GM23338 (cell line): Measurements from ENCODE around the gene PRDX4. TPM values are rescaled to one million over a fixed set of nuclear protein-coding genes. Genes with fewer than 3 reads are reported as not detected.

Experiments
- ATAC-seq: fragments of 200-7000 bp; cut with Tn5 transposase; 3 replicates; pipeline ENCODE4 v1.9.1; 2020
- DNase-seq: peaks from one replicate; pipeline ENCODE4 v3.0.0-alpha.2; 2015; ENCODE audit warnings: low spot score
- H2AFZ ChIP-seq: fragments of 200-600 bp; sonication (generic); 2 replicates; pipeline ENCODE4 v1.8.0; 2016; ENCODE audit warnings: antibody characterized with exemption, mild to moderate bottlenecking, moderate library complexity
- H3F3A ChIP-seq: fragments of 200-600 bp; sonication (generic); replicated peaks from 2 replicates; pipeline ENCODE4 v1.8.0; 2017; ENCODE audit warnings: antibody characterized with exemption, mixed run types, low read depth
- H3K27ac ChIP-seq: fragments of 200-600 bp; sonication (generic); 2 replicates; pipeline ENCODE4 v1.6.1; 2016; ENCODE audit warnings: low read depth
- H3K27me3 ChIP-seq: fragments of 200-600 bp; sonication (generic); 2 replicates; pipeline ENCODE4 v1.8.0; 2016; ENCODE audit warnings: mild to moderate bottlenecking, mixed run types, moderate library complexity; ENCODE audit not compliant: insufficient read depth
- H3K36me3 ChIP-seq: fragments of 200-600 bp; sonication (generic); 2 replicates; pipeline ENCODE4 v1.8.0; 2016; ENCODE audit warnings: mild to moderate bottlenecking; ENCODE audit not compliant: insufficient read depth
- H3K4me1 ChIP-seq: fragments of 200-600 bp; sonication (generic); 2 replicates; pipeline ENCODE4 v1.8.0; 2016; ENCODE audit warnings: mild to moderate bottlenecking, moderate library complexity; ENCODE audit not compliant: insufficient read depth
- H3K4me2 ChIP-seq: fragments of 200-600 bp; sonication (generic); 2 replicates; pipeline ENCODE4 v1.7.1; 2017; ENCODE audit warnings: mixed run types
- H3K4me3 ChIP-seq: fragments of 200-600 bp; sonication (generic); 2 replicates; pipeline ENCODE4 v1.6.1; 2016; ENCODE audit warnings: mixed run types
- H3K79me2 ChIP-seq: fragments of 200-600 bp; sonication (generic); replicated peaks from 2 replicates; pipeline ENCODE4 v1.8.0; 2017; ENCODE audit warnings: mild to moderate bottlenecking; ENCODE audit not compliant: insufficient read depth
- H3K9me2 ChIP-seq: fragments of 200-600 bp; sonication (generic); 2 replicates; pipeline ENCODE4 v1.8.0; 2017; ENCODE audit not compliant: insufficient read depth
- H4K20me1 ChIP-seq: fragments of 200-600 bp; sonication (generic); replicated peaks from 2 replicates; pipeline ENCODE4 v1.8.0; 2017; ENCODE audit warnings: mild to moderate bottlenecking; ENCODE audit not compliant: insufficient read depth
- H3K27ac Mint-ChIP-seq: 2 replicates; pipeline ENCODE4 v1.8.0; 2020; ENCODE audit warnings: inconsistent platforms, mild to moderate bottlenecking, moderate library complexity, mixed read lengths
- H3K27me3 Mint-ChIP-seq: 3 replicates; pipeline ENCODE4 v1.8.0; 2022; ENCODE audit warnings: low read depth, mild to moderate bottlenecking, moderate library complexity, mixed read lengths, inconsistent platforms; ENCODE audit not compliant: insufficient read depth, poor library complexity
- H3K36me3 Mint-ChIP-seq: 3 replicates; pipeline ENCODE4 v1.8.0; 2021; ENCODE audit warnings: low read depth, mild to moderate bottlenecking, inconsistent platforms, moderate library complexity, mixed read lengths
- H3K4me1 Mint-ChIP-seq: 3 replicates; pipeline ENCODE4 v1.8.0; 2020; ENCODE audit warnings: mild to moderate bottlenecking, inconsistent platforms, mixed read lengths
- H3K4me3 Mint-ChIP-seq: 3 replicates; pipeline ENCODE4 v1.8.0; 2021; ENCODE audit warnings: moderate library complexity, mild to moderate bottlenecking, inconsistent platforms, mixed read lengths
- H3K9me3 Mint-ChIP-seq: 3 replicates; pipeline ENCODE4 v1.8.0; 2020; ENCODE audit warnings: moderate library complexity, mild to moderate bottlenecking, inconsistent platforms, mixed read lengths
- CREB1 ChIP-seq: fragments of 250-450 bp; sonication (Bioruptor Pico); IDR thresholded peaks from 2 replicates; pipeline ENCODE4 v1.5.0; 2020; ENCODE audit warnings: low read depth, mild to moderate bottlenecking, moderate library complexity
- ETS1 ChIP-seq: IDR thresholded peaks from 2 replicates; pipeline ENCODE4 v1.6.1; 2016; ENCODE audit warnings: antibody characterized with exemption
- EZH2 ChIP-seq: fragments of 200-600 bp; sonication (generic); IDR thresholded peaks from one replicate; pipeline ENCODE4 v1.8.0; 2017; ENCODE audit warnings: antibody characterized with exemption, mild to moderate bottlenecking, low read depth; ENCODE audit not compliant: unreplicated experiment
- JUNB ChIP-seq: IDR thresholded peaks from one replicate; pipeline ENCODE4 v1.6.1; 2016; ENCODE audit warnings: antibody characterized with exemption; ENCODE audit not compliant: unreplicated experiment
- NANOG ChIP-seq: IDR thresholded peaks from 2 replicates; pipeline ENCODE4 v1.6.1; 2016; ENCODE audit warnings: antibody characterized with exemption, borderline replicate concordance
- POLR2AphosphoS5 ChIP-seq: IDR thresholded peaks from 2 replicates; pipeline ENCODE4 v1.6.1; 2016; ENCODE audit warnings: antibody characterized with exemption, low read depth
- REST ChIP-seq: IDR thresholded peaks from one replicate; pipeline ENCODE4 v1.6.1; 2018; ENCODE audit warnings: antibody characterized with exemption; ENCODE audit not compliant: unreplicated experiment
- ZNF331 ChIP-seq: fragments of 250-450 bp; sonication (Bioruptor Pico); IDR thresholded peaks from 2 replicates; pipeline ENCODE4 v1.5.0; 2020; ENCODE audit warnings: low read depth, mild to moderate bottlenecking, moderate library complexity
- ZNF462 ChIP-seq: fragments of 250-450 bp; sonication (Bioruptor Pico); IDR thresholded peaks from 2 replicates; pipeline ENCODE4 v1.5.0; 2020; ENCODE audit warnings: mild to moderate bottlenecking, moderate library complexity
- polyA plus RNA-seq: library from polyadenylated mRNA; unstranded; fragments of >200 nt; fragmentation: Nextera tagmentation; extraction: Ambion mirVana; gene quantifications from 2 replicates; pipeline ENCODE4 v1.2.1, GENCODE V29; 2016
- total RNA-seq: library from RNA; depleted of rRNA; stranded (reverse); fragments of >200 nt; shearing (Covaris generic); gene quantifications from 2 replicates; pipeline ENCODE4 v1.2.3, GENCODE V29; 2014

PRDX4 gene
- total and polyA plus RNA-seq, 2 experiments from 2014 or later: 101 to 139 TPM

- no peaks in the 10 kb centered on the region for H3K9me3 Mint-ChIP-seq
- H3K4me2 ChIP-seq: 0 out of 2 replicates have a peak overlapping the region, but pooled peaks have one; percentile 27
- H3K36me3 Mint-ChIP-seq: peaks cover 29% of the 10 kb centered on the region
- no peak; the same call in 2 of the 3 replicates for ATAC-seq
- H3K9me2 ChIP-seq: no peaks in the 10 kb centered on the region
- no peak overlapping the region for H3K4me3 Mint-ChIP-seq
- no peak overlapping the region for H3K4me3 ChIP-seq
- H4K20me1 ChIP-seq: no peaks in the 10 kb centered on the region
- H3F3A ChIP-seq: no peaks in the 10 kb centered on the region
- H3K27ac ChIP-seq: no peak overlapping the region
- peaks cover 4% of the 10 kb centered on the region; the same call in 1 of the 2 replicates for H3K4me1 ChIP-seq
- H3K36me3 ChIP-seq: no peaks in the 10 kb centered on the region
- TF ChIP-seq JUNB (no peak), NANOG (no peak), CREB1 (CRISPR knock-in tag) (no peak), ETS1 (no peak), ZNF331 (no peak), ZNF462 (CRISPR knock-in tag) (no peak), REST (no peak), POLR2AphosphoS5 (no peak), EZH2 (no peak)
- H3K4me1 Mint-ChIP-seq: peaks cover 4% of the 10 kb centered on the region
- no peaks in the 10 kb centered on the region for H3K27me3 ChIP-seq
- peaks cover 23% of the 10 kb centered on the region for H3K79me2 ChIP-seq
- no peak for DNase-seq
- peaks cover 1% of the 10 kb centered on the region for H3K27me3 Mint-ChIP-seq
- no peak overlapping the region for H3K27ac Mint-ChIP-seq
- H2AFZ ChIP-seq: no peak overlapping the region
Measured at GRCh38 chrX:23732704-23733103, 65.4 kb downstream of the PRDX4 start.
